H1 (cell line): ENCODE data around the gene BTAF1. TPM values are rescaled to one million over a fixed set of nuclear protein-coding genes. Genes with fewer than 3 reads are reported as not detected.

Experiments used
- CTCF ChIA-PET: fragments of 300-600 bp; sonication (Branson Sonifier 250); formaldehyde crosslinking; loops from one replicate; lab custom pipeline; 2021; ENCODE audit not compliant: partially characterized antibody; lab: Charles Lee
- POLR2A ChIA-PET: fragments of 300-600 bp; sonication (Branson Sonifier 250); formaldehyde crosslinking; loops from one replicate; lab custom pipeline; 2021; ENCODE audit warnings: inconsistent platforms; ENCODE audit not compliant: partially characterized antibody; lab: Charles Lee
- DNase-seq, 2 experiments: peaks; one replicate each; pipeline versions ENCODE4 v3.0.0 to v3.0.0-alpha.2; 2010 to 2022; ENCODE audit warnings: low spot score in 2 of 2, low read depth in 1 of 2, mixed read lengths in 1 of 2
- FAIRE-seq: peaks from 2 replicates; lab custom pipeline; 2011; peaks lifted over from hg19 to GRCh38; lab: Jason Lieb, UNC
- H2AFZ ChIP-seq: 2 replicates; pipeline ENCODE4 v1.8.1; 2012; ENCODE audit warnings: low read length, inconsistent platforms
- H2AK5ac ChIP-seq: 2 replicates; pipeline ENCODE4 v1.6.1; 2013; ENCODE audit warnings: low read depth, low read length
- H2BK120ac ChIP-seq: replicated peaks from 2 replicates; pipeline ENCODE3; 2013; ENCODE audit warnings: low read depth, low read length, inconsistent platforms
- H2BK12ac ChIP-seq: 2 replicates; pipeline ENCODE4 v1.6.1; 2013; ENCODE audit warnings: low read depth, low read length
- H2BK15ac ChIP-seq: 2 replicates; pipeline ENCODE4 v1.6.1; 2013; ENCODE audit warnings: low read length
- H2BK20ac ChIP-seq: 2 replicates; pipeline ENCODE4 v1.6.1; 2013; ENCODE audit warnings: low read length
- H2BK5ac ChIP-seq: 2 replicates; pipeline ENCODE4 v1.6.1; 2013; ENCODE audit warnings: low read depth, low read length
- H3K14ac ChIP-seq: 2 replicates; pipeline ENCODE4 v1.6.1; 2013; ENCODE audit warnings: inconsistent platforms; ENCODE audit not compliant: insufficient read length
- H3K18ac ChIP-seq: 2 replicates; pipeline ENCODE4 v1.6.1; 2013; ENCODE audit warnings: low read length; ENCODE audit errors: extremely low read depth
- H3K23ac ChIP-seq: 2 replicates; pipeline ENCODE4 v1.6.1; 2013; ENCODE audit warnings: inconsistent platforms; ENCODE audit not compliant: insufficient read length
- H3K23me2 ChIP-seq: 2 replicates; pipeline ENCODE4 v1.6.1; 2013; ENCODE audit warnings: low read depth, low read length
- H3K27ac ChIP-seq: 2 replicates; pipeline ENCODE4 v1.6.1; 2011; ENCODE audit warnings: low read depth, low read length, inconsistent platforms
- H3K27me3 ChIP-seq, 4 experiments: replicated peaks in 1 of 4; 1 replicate in 1 of 4; 2 replicates in 3 of 4; pipeline versions ENCODE4 v1.6.1 to v1.8.1; 2011 to 2013; ENCODE audit warnings: low read length in 3 of 4, mild to moderate bottlenecking in 3 of 4, inconsistent platforms in 2 of 4, mixed read lengths in 2 of 4, moderate library complexity in 1 of 4; ENCODE audit not compliant: control insufficient read depth in 3 of 4, insufficient read depth in 3 of 4; ENCODE audit errors: extremely low read depth in 1 of 4
- H3K36me3 ChIP-seq, 4 experiments: 2 replicates each; pipeline versions ENCODE4 v1.6.1 to v1.8.1; 2011 to 2013; ENCODE audit warnings: mild to moderate bottlenecking in 4 of 4, low read length in 3 of 4, moderate library complexity in 2 of 4, control low read depth in 1 of 4, inconsistent platforms in 1 of 4; ENCODE audit not compliant: insufficient read depth in 4 of 4, control insufficient read depth in 2 of 4
- H3K4ac ChIP-seq: replicated peaks from 2 replicates; pipeline ENCODE3; 2013; ENCODE audit warnings: low read length, low read depth, mixed read lengths, inconsistent platforms; ENCODE audit not compliant: insufficient read length
- H3K4me1 ChIP-seq, 4 experiments: replicated peaks in 1 of 4; 1 replicate in 1 of 4; 2 replicates in 3 of 4; pipeline versions ENCODE4 v1.6.1 to v1.8.1; 2011 to 2013; ENCODE audit warnings: low read length in 3 of 4, inconsistent platforms in 2 of 4, mixed read lengths in 1 of 4; ENCODE audit not compliant: insufficient read depth in 4 of 4, control insufficient read depth in 3 of 4
- H3K4me2 ChIP-seq, 2 experiments: 2 replicates each; pipeline versions ENCODE4 v1.6.1 to v1.8.1; 2011 to 2013; ENCODE audit warnings: low read depth in 2 of 2, low read length in 2 of 2, control low read depth in 1 of 2, inconsistent platforms in 1 of 2, mild to moderate bottlenecking in 1 of 2; ENCODE audit not compliant: insufficient read depth in 1 of 2
- H3K4me3 ChIP-seq, 4 experiments: fragments of 200-600, 300-600 bp in 1 of 4; sonication (generic), shearing (Covaris generic), sonication (Bioruptor Twin) in 1 of 4; 2 replicates each; pipeline versions ENCODE4 v1.5.1 to v1.8.1; 2011 to 2016; ENCODE audit warnings: low read length in 4 of 4, low read depth in 3 of 4, control low read depth in 2 of 4, inconsistent platforms in 2 of 4, mild to moderate bottlenecking in 2 of 4, mixed read lengths in 1 of 4, moderate library complexity in 1 of 4; ENCODE audit not compliant: insufficient read depth in 2 of 4; ENCODE audit errors: extremely low read depth in 1 of 4
- H3K56ac ChIP-seq: replicated peaks from 2 replicates; pipeline ENCODE3; 2013; ENCODE audit warnings: low read depth, mild to moderate bottlenecking, mixed read lengths, low read length, inconsistent platforms; ENCODE audit not compliant: insufficient read length
- H3K79me1 ChIP-seq: 2 replicates; pipeline ENCODE4 v1.6.1; 2013; ENCODE audit warnings: low read depth, low read length, control low read depth
- H3K79me2 ChIP-seq, 2 experiments: 2 replicates each; pipeline versions ENCODE4 v1.6.1 to v1.8.1; 2012 to 2013; ENCODE audit warnings: low read length in 2 of 2, mild to moderate bottlenecking in 2 of 2, inconsistent platforms in 1 of 2; ENCODE audit not compliant: insufficient read depth in 2 of 2, control insufficient read depth in 1 of 2
- H3K9ac ChIP-seq, 4 experiments: replicated peaks in 1 of 4; 1 replicate in 1 of 4; 2 replicates in 3 of 4; pipeline versions ENCODE4 v1.6.1 to v1.8.1; 2011 to 2013; ENCODE audit warnings: low read depth in 3 of 4, low read length in 3 of 4, control low read depth in 2 of 4, mild to moderate bottlenecking in 2 of 4, moderate library complexity in 2 of 4, inconsistent platforms in 1 of 4; ENCODE audit errors: extremely low read depth in 1 of 4
- H3K9me3 ChIP-seq, 2 experiments: 2 replicates each; pipeline versions ENCODE4 v1.6.1 to v1.8.1; 2012 to 2013; ENCODE audit warnings: mild to moderate bottlenecking in 2 of 2, moderate library complexity in 2 of 2, control low read depth in 1 of 2, inconsistent platforms in 1 of 2, low read depth in 1 of 2, low read length in 1 of 2, mixed read lengths in 1 of 2; ENCODE audit not compliant: insufficient read depth in 2 of 2
- H4K20me1 ChIP-seq, 2 experiments: replicated peaks in 1 of 2; 2 replicates each; pipeline versions ENCODE3 to v1.8.1; 2011 to 2013; ENCODE audit warnings: inconsistent platforms in 2 of 2, low read length in 2 of 2, mild to moderate bottlenecking in 1 of 2; ENCODE audit not compliant: insufficient read depth in 2 of 2, control insufficient read depth in 1 of 2
- H4K5ac ChIP-seq: 2 replicates; pipeline ENCODE4 v1.6.1; 2013; ENCODE audit warnings: low read length, low read depth, mixed read lengths, inconsistent platforms; ENCODE audit not compliant: insufficient read length
- H4K8ac ChIP-seq: 2 replicates; pipeline ENCODE4 v1.8.0; 2013; ENCODE audit warnings: mild to moderate bottlenecking, moderate library complexity, low read length, inconsistent platforms; ENCODE audit not compliant: insufficient read depth; ENCODE audit errors: extremely low read depth
- H4K91ac ChIP-seq: replicated peaks from 2 replicates; pipeline ENCODE3; 2013; ENCODE audit warnings: low read length, mixed read lengths, inconsistent platforms; ENCODE audit not compliant: insufficient read length
- EGR1 ChIP-seq: IDR thresholded peaks from 2 replicates; pipeline ENCODE4 v1.6.1; 2011; ENCODE audit warnings: low read depth, low read length, borderline replicate concordance
- RBBP5 ChIP-seq: IDR thresholded peaks from 2 replicates; pipeline ENCODE4 v1.7.1; 2012; ENCODE audit warnings: low read depth, mild to moderate bottlenecking, inconsistent platforms, low read length, moderate library complexity, borderline replicate concordance
- SP2 ChIP-seq: IDR thresholded peaks from 2 replicates; pipeline ENCODE4 v1.6.1; 2012; ENCODE audit warnings: mild to moderate bottlenecking, low read length, inconsistent platforms
- TBP ChIP-seq: IDR thresholded peaks from 2 replicates; pipeline ENCODE4 v1.6.1; 2011; ENCODE audit warnings: low read depth, low read length, improper control_type of control experiment
- WGBS, 2 experiments: shearing (Covaris generic) in 1 of 2; methylation state at CpG; one replicate each; pipeline versions ENCODE4 v1.1.6 to v1.1.7; 2013 to 2015; ENCODE audit warnings: low lambda C conversion rate in 2 of 2, mixed read lengths in 2 of 2, inconsistent platforms in 1 of 2, low coverage in 1 of 2, missing lambda C conversion rate in 1 of 2; ENCODE audit not compliant: insufficient replicate concordance in 2 of 2, insufficient coverage in 1 of 2, insufficient read length in 1 of 2; ENCODE audit errors: extremely low coverage in 1 of 2, missing lambda C conversion rate in 1 of 2; 5-methylcytosine and 5-hydroxymethylcytosine counted together
- polyA plus RNA-seq, 7 experiments: library from polyadenylated mRNA; depleted of rRNA in 3 of 7; stranded (reverse) in 5 of 7; unstranded in 2 of 7; fragments of >200 nt in 5 of 7; fragments of 200-250 nt in 2 of 7; gene quantifications; 1 replicate in 5 of 7; 2 replicates in 1 of 7; 4 replicates in 1 of 7; pipeline versions ENCODE4 v1.2.1 to v1.2.3, GENCODE V29; 2011 to 2013; ENCODE audit warnings: missing spikeins in 2 of 7, mixed read lengths in 2 of 7
- total RNA-seq: library from RNA; stranded (reverse); fragmentation: NEBNext Ultra II Directional; extraction: Animal tissue kit (Norgen Biotek cat#: 25700); gene quantifications from 2 replicates; pipeline ENCODE4 v1.2.1, GENCODE V29; 2021

Gene BTAF1
- total and polyA plus RNA-seq, 2 of the 8 experiments (the other 6 are each of a cell fraction or from before 2014, with no cell fraction given) = 24.5 to 39.1 TPM

DNA sequence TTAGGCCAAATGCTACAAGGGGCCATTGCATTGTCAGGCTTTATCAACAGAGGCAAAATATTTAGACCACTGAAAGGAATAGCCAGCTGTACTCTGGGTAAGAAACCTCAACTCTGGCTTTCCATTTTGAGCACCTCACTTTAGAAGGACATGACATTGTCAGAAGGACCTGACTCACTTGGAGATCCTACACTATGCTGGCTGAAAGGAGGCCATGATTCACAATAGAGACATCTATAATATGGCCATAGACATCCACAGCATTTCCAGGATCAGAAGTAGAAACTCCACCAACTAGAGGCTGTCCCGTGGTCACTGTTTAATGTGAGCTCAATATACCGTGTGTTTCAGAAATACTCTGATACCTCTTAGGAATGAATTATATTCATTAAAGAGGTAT, 140.9 kb downstream of the BTAF1 start:
- 91% methylated on average over 2 of the region's 2 CpGs; no CpG with 5 or more reads in 1 of the 2 experiments for WGBS, 2 experiments
- FAIRE-seq = no peak
- no peak overlapping the region for H3K9ac ChIP-seq

More for the DNA sequence above, 140.9 kb downstream of the BTAF1 start:
- H3K23ac ChIP-seq = no peak overlapping the region
- H3K79me1 ChIP-seq = no peaks in the 10 kb centered on the region
- TF ChIP-seq SP2 (no peak), EGR1 (no peak), TBP (no peak), RBBP5 (no peak)
- no peaks in the 10 kb centered on the region for H3K4me1 ChIP-seq
- H3K27me3 ChIP-seq = no peaks in the 10 kb centered on the region
- H2AK5ac ChIP-seq = no peak overlapping the region
- no peak overlapping the region for H3K27ac ChIP-seq
- no peak overlapping the region for H2BK12ac ChIP-seq
- H2BK5ac ChIP-seq = no peak overlapping the region
- no peak overlapping the region for H4K91ac ChIP-seq
- DNase-seq = no peak
- ChIA-PET CTCF (interaction anchor here (0.6 to 2.7 kb wide), 4 partner anchors 8 to 372 kb away, joined by 3 to 9 read pairs (median 4); no protein-coding TSS in a partner anchor), POLR2A (no interaction called here)
- no peak overlapping the region for H3K4ac ChIP-seq
- H3K56ac ChIP-seq = no peak overlapping the region
- H3K18ac ChIP-seq = no peak overlapping the region
- H2AFZ ChIP-seq = no peak overlapping the region
- H3K23me2 ChIP-seq = no peaks in the 10 kb centered on the region
- no peak overlapping the region for H3K14ac ChIP-seq
- H3K36me3 ChIP-seq = no peaks in the 10 kb centered on the region; a peak in 1 of 8 replicates
- no peak overlapping the region for H2BK20ac ChIP-seq
- H4K20me1 ChIP-seq = no peaks in the 10 kb centered on the region
- no peak overlapping the region for H3K4me2 ChIP-seq
- no peak overlapping the region for H3K4me3 ChIP-seq
- no peak overlapping the region for H2BK120ac ChIP-seq
- H3K79me2 ChIP-seq = no peaks in the 10 kb centered on the region
- H2BK15ac ChIP-seq = no peak overlapping the region
- H4K5ac ChIP-seq = no peak overlapping the region
- no peak overlapping the region for H4K8ac ChIP-seq
- no peaks in the 10 kb centered on the region for H3K9me3 ChIP-seq
